Vagina (tissue), 2 donors: Measurements from ENCODE around the gene MPHOSPH9.

Experiments
- POLR2AphosphoS5 ChIP-seq, 2 donors: sonication (generic); formaldehyde crosslinking; IDR thresholded peaks; one replicate each; pipeline ENCODE4 v1.9.0; 2017; ENCODE audit warnings: antibody characterized with exemption in 2 of 2, mild to moderate bottlenecking in 2 of 2, low read depth in 1 of 2; ENCODE audit not compliant: insufficient read depth in 1 of 2
- TF ChIP-seq, protein P1 (sequence below), 3 experiments: fragments of 450-650 bp in 2 of 3; fragments of 200-600 bp in 1 of 3; sonication (generic) in 1 of 3; IDR thresholded peaks; one replicate each; pipeline ENCODE4 v1.5.1; 2017 to 2019; ENCODE audit warnings: antibody characterized with exemption in 3 of 3, mild to moderate bottlenecking in 2 of 3, moderate library complexity in 2 of 3

DNA sequence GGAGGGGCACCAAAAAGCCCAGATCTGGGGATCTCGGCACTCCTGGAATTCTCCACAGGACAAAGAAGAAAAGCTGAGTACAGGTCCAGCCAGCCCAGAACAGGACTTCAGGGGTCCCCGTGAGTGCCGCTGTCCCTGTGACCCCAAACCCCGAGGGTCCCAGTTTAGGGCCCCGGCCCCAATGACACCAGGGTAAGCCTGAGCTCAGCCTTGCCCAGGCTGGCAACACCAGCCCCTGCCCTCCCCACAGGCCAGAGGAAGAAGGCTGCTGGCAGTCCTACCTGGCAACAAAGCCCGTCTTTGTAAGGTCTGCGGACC is 36.9 kb upstream of the MPHOSPH9 start:
- TF ChIP-seq, protein P1, sequence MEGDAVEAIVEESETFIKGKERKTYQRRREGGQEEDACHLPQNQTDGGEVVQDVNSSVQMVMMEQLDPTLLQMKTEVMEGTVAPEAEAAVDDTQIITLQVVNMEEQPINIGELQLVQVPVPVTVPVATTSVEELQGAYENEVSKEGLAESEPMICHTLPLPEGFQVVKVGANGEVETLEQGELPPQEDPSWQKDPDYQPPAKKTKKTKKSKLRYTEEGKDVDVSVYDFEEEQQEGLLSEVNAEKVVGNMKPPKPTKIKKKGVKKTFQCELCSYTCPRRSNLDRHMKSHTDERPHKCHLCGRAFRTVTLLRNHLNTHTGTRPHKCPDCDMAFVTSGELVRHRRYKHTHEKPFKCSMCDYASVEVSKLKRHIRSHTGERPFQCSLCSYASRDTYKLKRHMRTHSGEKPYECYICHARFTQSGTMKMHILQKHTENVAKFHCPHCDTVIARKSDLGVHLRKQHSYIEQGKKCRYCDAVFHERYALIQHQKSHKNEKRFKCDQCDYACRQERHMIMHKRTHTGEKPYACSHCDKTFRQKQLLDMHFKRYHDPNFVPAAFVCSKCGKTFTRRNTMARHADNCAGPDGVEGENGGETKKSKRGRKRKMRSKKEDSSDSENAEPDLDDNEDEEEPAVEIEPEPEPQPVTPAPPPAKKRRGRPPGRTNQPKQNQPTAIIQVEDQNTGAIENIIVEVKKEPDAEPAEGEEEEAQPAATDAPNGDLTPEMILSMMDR (IDR thresholded peaks at IDR 0.05): no peak
- no peak for TF ChIP-seq POLR2AphosphoS5 (IDR thresholded peaks at IDR 0.05; ENCODE audit: insufficient read depth in 1 of 2, low read depth in 1 of 2)
